Mesenteric fat pad (tissue), 1 donor: Measurements from ENCODE around the gene LY6G6C. TPM values are rescaled to one million over a fixed set of nuclear protein-coding genes. Genes with fewer than 3 reads are reported as not detected.

ENCODE experiments used
- DNase-seq: peaks from one replicate; pipeline ENCODE4 v3.0.0-alpha.2; 2020; ENCODE audit warnings: low spot score
- total RNA-seq: library from RNA; stranded (reverse); fragmentation: NEBNext Ultra II Directional; extraction: Animal tissue kit (Norgen Biotek cat#: 25700); gene quantifications from one replicate; pipeline ENCODE4 v1.2.1, GENCODE V29; 2021
- donor health status: DM: yes; HTN: yes; CAD: no.

LY6G6C gene
- total RNA-seq, 1 donor from 2014 or later: not detected

GRCh38 chr6:31727717-31728671 is 6.4 kb upstream of the LY6G6C start:
- no peak for DNase-seq

GRCh38 chr6:31727034-31727716 is 5.6 kb upstream of the LY6G6C start:
- no peak for DNase-seq

GRCh38 chr6:31725502-31726350 is 4.2 kb upstream of the LY6G6C start:
- no peak for DNase-seq

GRCh38 chr6:31723980-31724691 is 2.6 kb upstream of the LY6G6C start:
- DNase-seq: no peak

GRCh38 chr6:31723245-31723979 is 1.9 kb upstream of the LY6G6C start, which contains the start of gene MPIG6B:
MPIG6B (plus strand) TSS chr6:31723373; CDS start chr6:31723384, 11 bp downstream.
- no peak for DNase-seq

- no peak for DNase-seq
Observed at GRCh38 chr6:31722173-31722572, 627 bp upstream of the LY6G6C start.

GRCh38 chr6:31720196-31720770 is 1.3 kb downstream of the LY6G6C start:
- DNase-seq: no peak

GRCh38 chr6:31719001-31719400 is 2.5 kb downstream of the LY6G6C start:
- no peak for DNase-seq

- DNase-seq: no peak
Observed at GRCh38 chr6:31718265-31718664, 3.3 kb downstream of the LY6G6C start.

GRCh38 chr6:31717499-31718222 is 3.9 kb downstream of the LY6G6C start:
- no peak for DNase-seq

- DNase-seq: no peak
Observed at GRCh38 chr6:31715022-31715958, 6.3 kb downstream of the LY6G6C start, which contains the start of gene LY6G6D. LY6G6D (plus strand) TSS chr6:31715348; CDS start chr6:31715356, 8 bp downstream.

- DNase-seq: no peak
Observed at GRCh38 chr6:31713991-31714684, 7.4 kb downstream of the LY6G6C start.

GRCh38 chr6:31713465-31713864 is 8.1 kb downstream of the LY6G6C start:
- DNase-seq: no peak

- no peak for DNase-seq
Observed at GRCh38 chr6:31712296-31712695, 9.2 kb downstream of the LY6G6C start.

GRCh38 chr6:31711233-31711632 is 10.3 kb downstream of the LY6G6C start:
- no peak for DNase-seq

- no peak for DNase-seq
Observed at GRCh38 chr6:31710523-31711219, 10.9 kb downstream of the LY6G6C start.
